AG04450 (cell line): Measurements from ENCODE around the gene HTR3C. TPM values are rescaled to one million over a fixed set of nuclear protein-coding genes. Genes with fewer than 3 reads are reported as not detected.

Experiments
- CTCF ChIA-PET: fragments of 300-600, 350-600 bp; formaldehyde crosslinking; extraction: SDS; loops from one replicate; lab custom pipeline; 2022; ENCODE audit warnings: antibody characterized with exemption, inconsistent platforms; lab: Charles Lee
- POLR2A ChIA-PET: fragments of 350-600 bp; formaldehyde crosslinking; extraction: SDS; loops from one replicate; lab custom pipeline; 2021; ENCODE audit warnings: antibody characterized with exemption, inconsistent platforms; lab: Yijun Ruan, JAX
- DNase-seq: peaks from one replicate; pipeline ENCODE4 v3.0.0-alpha.2; 2011; ENCODE audit warnings: low read depth, low spot score
- H3K27ac ChIP-seq: one replicate; pipeline ENCODE4 v1.5.1; 2012; ENCODE audit warnings: low read depth, low read length, control low read depth
- H3K27me3 ChIP-seq: one replicate; pipeline ENCODE4 v1.6.0; 2012; ENCODE audit warnings: low read length; ENCODE audit not compliant: control insufficient read depth, insufficient read depth
- H3K4me3 ChIP-seq: 2 replicates; pipeline ENCODE4 v1.5.1; 2011; ENCODE audit warnings: mild to moderate bottlenecking, low read depth, low read length, control low read depth
- H3K9me3 ChIP-seq: 2 replicates; pipeline ENCODE4 v1.5.1; 2012; ENCODE audit warnings: low read length; ENCODE audit not compliant: control insufficient read depth, insufficient read depth
- CTCF ChIP-seq: IDR thresholded peaks from 2 replicates; pipeline ENCODE4 v1.5.1; 2011; ENCODE audit warnings: low read depth, low read length, control low read depth, inconsistent platforms
- polyA plus RNA-seq: library from polyadenylated mRNA; depleted of rRNA; stranded (reverse); fragments of >200 nt; gene quantifications from 2 replicates; pipeline ENCODE4 v1.2.3, GENCODE V29; 2011

The HTR3C gene
- polyA plus RNA-seq, 1 experiment = not detected

- Histone ChIP-seq H3K9me3 (no peaks in the 10 kb centered on the region), H3K27me3 (peaks cover 10% of the 10 kb centered on the region), H3K27ac (no peak overlapping the region), H3K4me3 (no peak overlapping the region)
- DNase-seq = no peak
- ChIA-PET POLR2A (no interaction called here), CTCF (interaction anchor here (0.6 to 1.2 kb wide), 2 partner anchors 11 to 418 kb away, joined by 3 to 4 read pairs; no protein-coding TSS in a partner anchor)
- no peak for TF ChIP-seq CTCF
Measured at GRCh38 chr3:184050217-184050847, 2.5 kb upstream of the HTR3C start.

- ChIA-PET CTCF (interaction anchor here (0.8 to 1.4 kb wide), 3 partner anchors 12 to 192 kb away, joined by 3 to 6 read pairs (median 4); partner anchors contain the start of gene EEF1AKMT4), POLR2A (no interaction called here)
- peaks cover 9% of the 10 kb centered on the region for H3K27me3 ChIP-seq
- H3K27ac ChIP-seq = no peak overlapping the region
- no peak for TF ChIP-seq CTCF
- no peak for DNase-seq
- H3K4me3 ChIP-seq = no peak overlapping the region
- no peaks in the 10 kb centered on the region for H3K9me3 ChIP-seq
Measured at GRCh38 chr3:184058029-184058428, 5.2 kb downstream of the HTR3C start.

- ChIA-PET CTCF (interaction anchor here (1.4 kb wide), 1 partner anchor 10 kb away, joined by 4 read pairs; no protein-coding TSS in a partner anchor), POLR2A (no interaction called here)
- Histone ChIP-seq H3K4me3 (no peak overlapping the region), H3K27me3 (peaks cover 13% of the 10 kb centered on the region), H3K9me3 (no peaks in the 10 kb centered on the region), H3K27ac (no peak overlapping the region)
- no peak for TF ChIP-seq CTCF
- DNase-seq = no peak
Measured at GRCh38 chr3:184059424-184059823, 6.6 kb downstream of the HTR3C start.

GRCh38 chr3:184062637-184063036 lies 9.8 kb downstream of the HTR3C start:
- no peaks in the 10 kb centered on the region for H3K9me3 ChIP-seq
- CTCF ChIA-PET = no interaction called here
- TF ChIP-seq CTCF = no peak
- no peak for DNase-seq
- no peak overlapping the region for H3K27ac ChIP-seq
- H3K27me3 ChIP-seq = peaks cover 6% of the 10 kb centered on the region
- POLR2A ChIA-PET = no interaction called here
- no peak overlapping the region for H3K4me3 ChIP-seq

- no peak for TF ChIP-seq CTCF
- H3K9me3 ChIP-seq = 0 out of 2 replicates have a peak, but pooled peaks cover 3% of the 10 kb centered on the region
- ChIA-PET CTCF (no interaction called here), POLR2A (no interaction called here)
- H3K27me3 ChIP-seq = peaks cover 6% of the 10 kb centered on the region
- no peak overlapping the region for H3K27ac ChIP-seq
- DNase-seq = no peak
- no peak overlapping the region for H3K4me3 ChIP-seq
Measured at GRCh38 chr3:184066211-184066610, 13.4 kb downstream of the HTR3C start.
